ENCODE data around the gene LINGO1.
A peak's percentile ranks its signal among the peaks of the same experiment; 100 is the strongest.

LINGO1 gene

DNA sequence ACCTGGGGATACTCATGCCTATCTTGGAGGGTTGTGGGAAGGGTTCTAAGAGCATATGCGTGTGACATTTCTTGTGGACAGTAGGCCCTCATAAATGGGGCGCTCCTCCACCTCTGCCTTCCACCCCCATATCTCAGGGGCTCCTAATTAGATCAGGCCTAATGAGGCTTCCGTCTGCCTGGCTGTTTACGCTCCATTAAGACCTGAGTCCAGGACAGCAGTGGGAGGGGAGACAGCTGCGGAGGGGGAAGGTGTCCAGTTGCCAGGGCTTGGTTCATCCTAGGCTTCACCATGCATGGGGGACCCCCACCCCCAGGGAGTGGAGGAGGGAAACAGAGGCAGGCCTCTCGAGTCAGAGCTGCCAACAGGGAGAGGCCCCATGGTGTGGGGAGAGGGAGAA, 9.3 kb upstream of the LINGO1 start:
- Histone ChIP-seq H3K4me3 (ENCODE audit: low read length) (no peak overlapping the region), H3K9me3 (ENCODE audit: insufficient read depth, low read depth, low read length) (no peaks in the 10 kb centered on the region), H3K9ac (ENCODE audit: low read depth, low read length) (no peak overlapping the region), H3K27ac (ENCODE audit: low read depth, low read length) (no peak overlapping the region), H3K27me3 (ENCODE audit: insufficient read depth, low read length) (no peaks in the 10 kb centered on the region), H3K36me3 (ENCODE audit: insufficient read depth, low read length) (no peaks in the 10 kb centered on the region), H3K4me1 (ENCODE audit: insufficient read depth, low read length) (0 out of 2 replicates have a peak, but pooled peaks cover 3% of the 10 kb centered on the region)
- 92% methylated on average over 6 of the region's 6 CpGs for WGBS

DNA sequence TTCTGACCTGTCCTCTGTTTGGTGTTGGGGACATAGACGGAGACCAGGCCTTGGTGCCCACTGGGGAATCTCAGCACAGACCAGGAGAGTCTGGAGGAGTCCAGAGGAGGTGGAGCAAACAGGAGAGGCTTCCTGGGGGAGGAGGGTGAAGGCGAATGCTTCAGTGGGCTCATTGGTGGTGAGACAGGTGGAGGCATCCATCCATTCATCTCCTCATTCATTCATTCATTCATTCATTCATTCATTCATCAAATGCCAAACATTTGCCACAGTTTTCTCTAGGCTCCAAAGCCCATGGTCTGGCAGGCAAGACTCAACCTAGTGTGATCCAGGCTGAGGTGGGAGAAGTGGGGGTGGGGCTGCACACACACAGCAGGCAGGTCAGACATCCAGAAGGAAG, 7.9 kb upstream of the LINGO1 start:
- Histone ChIP-seq H3K27me3 (ENCODE audit: insufficient read depth, low read length) (peaks cover 3% of the 10 kb centered on the region; the same call in 1 of the 2 replicates), H3K9ac (ENCODE audit: low read depth, low read length) (no peak overlapping the region), H3K4me1 (ENCODE audit: insufficient read depth, low read length) (peaks cover 5% of the 10 kb centered on the region; the same call in 1 of the 2 replicates), H3K9me3 (ENCODE audit: insufficient read depth, low read depth, low read length) (no peaks in the 10 kb centered on the region), H3K27ac (ENCODE audit: low read depth, low read length) (no peak overlapping the region), H3K4me3 (ENCODE audit: low read length) (no peak overlapping the region), H3K36me3 (ENCODE audit: insufficient read depth, low read length) (no peaks in the 10 kb centered on the region)
- 52% methylated on average over 2 of the region's 2 CpGs for WGBS

DNA sequence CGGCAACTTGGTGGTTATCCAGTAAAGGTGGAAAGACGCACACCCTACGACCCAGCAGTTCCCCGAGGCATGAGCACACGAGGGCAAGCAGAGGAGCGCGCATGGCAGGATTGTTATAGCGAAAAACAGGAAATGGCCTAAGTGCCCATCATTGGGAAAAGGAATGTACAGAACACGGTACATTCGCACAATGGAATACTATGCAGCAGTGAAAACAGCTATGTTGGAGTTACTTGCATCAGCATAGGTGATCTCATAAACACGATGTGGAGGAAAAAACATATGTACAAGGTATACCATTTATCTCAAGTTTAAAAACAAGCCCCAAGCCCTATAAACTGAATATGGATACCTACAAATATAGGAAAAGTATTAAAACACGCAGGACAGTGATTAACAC, 6.7 kb upstream of the LINGO1 start:
- H3K4me1 ChIP-seq (ENCODE audit: insufficient read depth, low read length), result peaks cover 12% of the 10 kb centered on the region
- no peaks in the 10 kb centered on the region for H3K9me3 ChIP-seq (ENCODE audit: insufficient read depth, low read depth, low read length)
- no peak overlapping the region for H3K9ac ChIP-seq (ENCODE audit: low read depth, low read length)
- 94% methylated on average over 11 of the region's 12 CpGs for WGBS
- no peak overlapping the region for H3K4me3 ChIP-seq (ENCODE audit: low read length)
- peaks cover 11% of the 10 kb centered on the region; the same call in 1 of the 2 replicates for H3K27me3 ChIP-seq (ENCODE audit: insufficient read depth, low read length)
- H3K27ac ChIP-seq (ENCODE audit: low read depth, low read length), result no peak overlapping the region
- H3K36me3 ChIP-seq (ENCODE audit: insufficient read depth, low read length), result no peaks in the 10 kb centered on the region

DNA sequence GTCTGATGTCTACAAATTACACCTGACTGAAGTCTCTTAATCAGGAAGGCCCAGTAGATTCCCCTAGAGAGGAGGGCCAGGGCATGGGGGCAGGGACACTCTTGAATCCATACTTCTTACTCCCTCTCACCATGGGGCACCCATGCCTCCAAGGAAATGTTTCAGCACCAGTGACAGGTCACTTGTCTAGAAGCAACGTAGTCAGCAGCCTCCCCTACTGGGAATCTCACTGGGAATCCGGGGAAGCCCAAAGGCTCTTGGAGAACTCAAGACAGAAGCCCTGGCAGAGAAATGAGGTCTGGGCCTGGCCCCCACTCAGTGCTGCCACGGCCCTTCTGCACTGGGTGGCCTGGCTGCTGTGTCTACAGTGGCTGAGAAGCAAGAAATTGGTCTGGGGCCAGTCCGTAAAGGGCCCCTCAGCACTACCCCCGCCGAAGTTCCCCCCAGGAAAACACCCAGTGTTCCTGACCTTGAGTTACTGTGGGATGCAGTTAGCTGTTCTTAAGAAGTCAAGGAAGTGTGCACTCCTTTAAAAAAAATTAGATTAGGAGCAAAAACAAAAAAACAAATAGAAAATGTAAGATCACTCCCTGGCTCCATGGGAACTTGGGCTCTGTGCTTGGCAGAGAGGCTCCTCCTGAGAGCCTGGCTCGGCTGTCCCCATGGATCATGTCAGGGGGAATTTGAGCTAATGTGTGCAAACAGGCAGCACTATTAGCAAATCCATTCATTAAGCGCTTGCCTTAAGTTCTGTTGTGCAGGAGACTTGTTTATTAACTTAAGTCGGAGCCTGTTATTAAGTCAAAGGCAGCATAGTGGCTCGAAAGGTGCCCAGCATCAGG, 5.4 kb upstream of the LINGO1 start:
- Histone ChIP-seq H3K9me3 (ENCODE audit: insufficient read depth, low read depth, low read length) (no peaks in the 10 kb centered on the region), H3K4me1 (ENCODE audit: insufficient read depth, low read length) (peaks cover 16% of the 10 kb centered on the region), H3K27me3 (ENCODE audit: insufficient read depth, low read length) (peaks cover 11% of the 10 kb centered on the region; the same call in 1 of the 2 replicates), H3K27ac (ENCODE audit: low read depth, low read length) (no peak overlapping the region), H3K4me3 (ENCODE audit: low read length) (no peak overlapping the region), H3K9ac (ENCODE audit: low read depth, low read length) (no peak overlapping the region), H3K36me3 (ENCODE audit: insufficient read depth, low read length) (no peaks in the 10 kb centered on the region)
- 80% methylated on average over 10 of the region's 10 CpGs for WGBS

DNA sequence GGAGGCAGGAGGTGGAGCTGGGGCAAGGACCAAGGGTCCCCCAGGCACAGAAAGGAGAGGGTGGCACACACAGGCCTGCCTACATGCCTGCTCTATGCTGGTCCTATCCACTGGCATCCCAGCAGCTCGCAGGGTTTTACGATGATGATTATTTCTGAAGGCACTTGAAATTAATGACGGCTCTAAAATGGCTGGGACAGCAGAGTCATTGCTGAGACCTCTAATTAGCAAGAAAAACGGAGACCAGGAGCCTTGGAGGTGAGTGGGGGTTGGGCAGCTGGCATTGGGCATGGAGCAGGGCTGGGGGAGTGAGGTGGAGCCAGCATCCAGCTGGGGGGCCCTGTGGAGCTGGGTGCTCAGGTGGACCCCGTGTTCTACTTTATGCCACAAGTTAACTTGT, 3.5 kb upstream of the LINGO1 start:
- 87% methylated on average over 5 of the region's 5 CpGs for WGBS
- no peak overlapping the region for H3K27ac ChIP-seq (ENCODE audit: low read depth, low read length)
- no peaks in the 10 kb centered on the region for H3K9me3 ChIP-seq (ENCODE audit: insufficient read depth, low read depth, low read length)

DNA sequence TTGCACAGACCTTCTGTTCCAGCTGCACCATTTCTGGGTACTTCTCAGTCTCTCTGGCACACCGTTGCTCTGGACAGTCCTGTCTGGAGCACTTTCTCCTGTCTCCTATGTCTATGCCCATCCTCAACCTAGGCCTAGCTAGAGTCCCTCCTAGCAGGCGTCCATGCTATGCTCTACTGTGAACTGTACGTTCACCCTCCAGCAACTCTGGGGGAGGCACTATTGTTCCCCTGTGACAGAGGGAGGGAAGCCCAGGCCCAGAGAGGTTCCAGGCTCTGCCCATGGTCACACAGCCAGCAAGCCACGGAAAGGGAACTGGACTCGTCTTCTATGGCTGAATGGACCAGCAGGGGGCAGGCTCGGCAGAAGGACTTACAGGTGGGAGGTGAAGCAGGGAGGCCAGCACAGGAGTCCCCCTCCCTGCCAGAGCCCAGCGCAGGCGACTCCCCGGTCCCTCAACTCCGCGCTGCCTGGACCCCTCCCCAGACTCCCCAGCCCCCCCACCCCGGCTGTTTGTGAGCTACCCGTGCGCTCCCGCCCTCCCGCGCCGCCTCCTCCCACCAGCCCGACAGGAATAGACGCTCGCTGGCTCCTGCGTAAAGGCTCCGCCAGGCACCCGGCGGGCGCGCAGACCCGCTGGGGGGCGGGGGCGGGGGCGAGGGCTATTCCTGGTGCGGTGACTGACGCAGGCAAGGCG, 1.7 kb upstream of the LINGO1 start:
- Histone ChIP-seq H3K4me1 (ENCODE audit: insufficient read depth, low read length) (peaks cover 31% of the 10 kb centered on the region), H3K27me3 (ENCODE audit: insufficient read depth, low read length) (peaks cover 16% of the 10 kb centered on the region; the same call in 1 of the 2 replicates), H3K9me3 (ENCODE audit: insufficient read depth, low read depth, low read length) (no peaks in the 10 kb centered on the region), H3K27ac (ENCODE audit: low read depth, low read length) (peak overlapping the region; percentile 80; the same call in 1 of the 2 replicates), H3K36me3 (ENCODE audit: insufficient read depth, low read length) (no peaks in the 10 kb centered on the region), H3K4me3 (ENCODE audit: low read length) (peak overlapping the region; percentile 61), H3K9ac (ENCODE audit: low read depth, low read length) (peak overlapping the region; percentile 59)
- WGBS, result under 1% methylated on average over 26 of the region's 34 CpGs

More for the DNA sequence above, 3.5 kb upstream of the LINGO1 start:
- H3K36me3 ChIP-seq (ENCODE audit: insufficient read depth, low read length), result no peaks in the 10 kb centered on the region
- H3K4me3 ChIP-seq (ENCODE audit: low read length), result no peak overlapping the region
- no peak overlapping the region for H3K9ac ChIP-seq (ENCODE audit: low read depth, low read length)
- peaks cover 16% of the 10 kb centered on the region; the same call in 1 of the 2 replicates for H3K27me3 ChIP-seq (ENCODE audit: insufficient read depth, low read length)
- peaks cover 16% of the 10 kb centered on the region for H3K4me1 ChIP-seq (ENCODE audit: insufficient read depth, low read length)

DNA sequence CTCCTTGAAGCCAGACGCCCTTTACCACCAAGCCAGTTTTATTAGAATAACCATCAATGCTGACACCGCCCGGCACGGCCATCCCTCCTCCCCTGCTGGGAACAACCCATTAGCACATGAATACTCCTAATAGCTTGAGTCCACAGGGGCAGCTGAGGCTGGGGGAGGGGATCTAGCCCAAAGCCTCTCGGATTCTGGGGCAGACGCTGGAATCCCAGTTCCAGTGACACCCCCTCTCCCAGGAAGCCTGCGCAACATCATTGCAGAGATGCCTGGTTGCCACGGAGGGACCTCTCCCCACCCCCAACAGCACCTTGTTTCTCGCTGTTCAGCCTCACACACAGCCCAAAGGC, 1.2 kb upstream of the LINGO1 start:
- Histone ChIP-seq H3K27me3 (ENCODE audit: insufficient read depth, low read length) (peaks cover 16% of the 10 kb centered on the region; the same call in 1 of the 2 replicates), H3K4me3 (ENCODE audit: low read length) (peak overlapping the region; percentile 61), H3K27ac (ENCODE audit: low read depth, low read length) (peak overlapping the region; percentile 80; the same call in 1 of the 2 replicates), H3K36me3 (ENCODE audit: insufficient read depth, low read length) (no peaks in the 10 kb centered on the region), H3K4me1 (ENCODE audit: insufficient read depth, low read length) (peaks cover 36% of the 10 kb centered on the region), H3K9ac (ENCODE audit: low read depth, low read length) (peak overlapping the region; percentile 59), H3K9me3 (ENCODE audit: insufficient read depth, low read depth, low read length) (no peaks in the 10 kb centered on the region)
- under 1% methylated on average over 9 of the region's 9 CpGs for WGBS

DNA sequence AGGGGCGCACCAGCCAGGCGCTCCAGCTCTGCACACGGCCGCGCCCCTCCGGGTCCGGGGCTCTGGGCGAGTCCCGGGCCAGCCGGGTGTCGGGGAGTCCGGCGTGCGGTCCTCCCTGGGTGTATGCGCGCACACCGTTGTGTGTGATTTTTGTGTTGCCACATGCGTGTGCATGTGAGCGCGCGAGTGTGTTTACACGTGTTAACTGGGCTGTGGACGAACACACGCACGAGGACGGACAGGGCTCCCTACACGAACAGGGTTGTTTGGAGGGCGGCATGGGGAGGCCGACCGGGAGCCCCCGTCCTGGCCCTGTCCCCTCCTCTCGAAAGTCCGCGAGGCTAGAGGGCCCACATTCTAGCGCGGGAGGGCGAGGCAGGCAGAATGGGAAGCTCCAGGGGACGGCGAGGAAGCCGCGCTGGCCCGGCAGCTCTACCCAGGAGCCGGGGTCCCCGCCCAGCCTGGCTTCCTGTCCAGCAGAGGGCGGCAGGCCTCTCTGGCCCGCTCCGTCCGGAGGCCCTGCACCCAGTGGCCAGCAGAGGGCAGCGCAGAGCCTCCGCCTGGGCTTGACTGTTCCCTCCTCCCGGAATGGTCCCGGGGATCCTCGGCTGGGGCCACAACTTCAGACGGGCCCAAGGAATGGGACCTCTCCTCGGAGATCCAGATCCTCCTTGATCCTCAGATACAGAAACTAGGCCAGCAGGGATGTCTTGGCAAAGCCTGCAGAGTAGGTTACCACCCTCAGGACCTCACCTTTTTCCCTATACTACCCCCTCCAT, 611 bp upstream of the LINGO1 start:
- peaks cover 16% of the 10 kb centered on the region; the same call in 1 of the 2 replicates for H3K27me3 ChIP-seq (ENCODE audit: insufficient read depth, low read length)
- H3K27ac ChIP-seq (ENCODE audit: low read depth, low read length), result peak overlapping the region; percentile 80; the same call in 1 of the 2 replicates
- H3K9me3 ChIP-seq (ENCODE audit: insufficient read depth, low read depth, low read length), result no peaks in the 10 kb centered on the region
- H3K9ac ChIP-seq (ENCODE audit: low read depth, low read length), result peak overlapping the region; percentile 67
- WGBS, result under 1% methylated on average over 55 of the region's 55 CpGs
- no peaks in the 10 kb centered on the region for H3K36me3 ChIP-seq (ENCODE audit: insufficient read depth, low read length)
- H3K4me3 ChIP-seq (ENCODE audit: low read length), result peak overlapping the region; percentile 61
- peaks cover 39% of the 10 kb centered on the region for H3K4me1 ChIP-seq (ENCODE audit: insufficient read depth, low read length)

DNA sequence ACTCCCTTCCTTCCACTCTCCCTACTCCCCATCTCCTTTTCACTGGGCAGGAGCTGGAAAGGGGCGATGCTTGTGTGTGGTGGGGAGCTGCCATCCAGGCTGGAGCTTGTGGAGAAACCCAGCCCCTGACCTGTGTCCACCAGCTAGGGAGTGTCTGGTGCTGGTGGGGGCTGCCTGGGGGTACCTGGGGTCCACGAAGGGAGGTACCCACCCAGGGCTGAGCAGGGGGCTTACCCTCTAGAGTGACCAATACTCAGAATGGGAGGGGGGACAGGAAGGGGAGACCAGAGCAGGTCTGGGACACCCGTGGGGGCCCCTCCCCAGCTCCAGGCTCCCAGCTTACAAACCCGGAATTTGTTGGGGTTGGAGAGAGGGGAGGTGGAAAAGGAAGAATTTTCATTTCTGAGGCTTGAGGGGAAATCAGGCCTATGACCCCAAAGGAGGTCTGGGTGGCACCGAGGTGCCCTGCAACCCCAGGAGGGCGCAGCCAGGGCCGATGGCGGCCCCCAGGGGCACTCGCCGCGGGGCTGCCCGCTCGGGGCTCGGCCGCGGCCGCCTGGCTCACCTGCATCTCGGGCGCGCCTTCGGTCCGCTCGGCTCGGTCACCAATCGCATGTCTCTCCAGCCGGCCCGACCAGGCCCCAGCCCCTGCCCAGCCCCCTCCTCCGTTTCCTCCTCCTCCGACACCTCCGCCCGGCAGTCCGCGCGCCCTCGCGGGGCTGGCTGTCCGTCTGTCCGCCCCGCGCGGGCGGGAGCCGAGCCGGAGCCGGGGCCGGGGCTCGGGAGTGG, 773 bp downstream of the LINGO1 start:
- 2% methylated on average over 47 of the region's 47 CpGs for WGBS

More for the DNA sequence above, 773 bp downstream of the LINGO1 start:
- Histone ChIP-seq H3K27me3 (ENCODE audit: insufficient read depth, low read length) (peaks cover 16% of the 10 kb centered on the region; the same call in 1 of the 2 replicates), H3K9ac (ENCODE audit: low read depth, low read length) (peak overlapping the region; percentile 57), H3K9me3 (ENCODE audit: insufficient read depth, low read depth, low read length) (no peaks in the 10 kb centered on the region), H3K4me1 (ENCODE audit: insufficient read depth, low read length) (peaks cover 45% of the 10 kb centered on the region), H3K4me3 (ENCODE audit: low read length) (peak overlapping the region; percentile 61), H3K36me3 (ENCODE audit: insufficient read depth, low read length) (no peaks in the 10 kb centered on the region), H3K27ac (ENCODE audit: low read depth, low read length) (no peak overlapping the region; the same call in 1 of the 2 replicates)

Measured in HUES64 (cell line).